Natural killer cell treated with Interleukin-12 subunit alpha and Interleukin-12 subunit beta and Interleukin-15 and Interleukin-18, amount 100 ng/mL, for 72 hours (primary cell): ENCODE measurements around the gene POMGNT2. TPM values are rescaled to one million over a fixed set of nuclear protein-coding genes. Genes with fewer than 3 reads are reported as not detected.

Source experiments
- ATAC-seq, 2 donors: fragments of 150-1000 bp; cut with Tn5 transposase in 1 of 2; sonication (Bioruptor Pico), chemical (Tn5 transposase) in 1 of 2; 2 replicates each; pipeline ENCODE4 v1.10.0; 2021
- DNase-seq: peaks from one replicate; pipeline ENCODE4 v3.0.0; 2022; ENCODE audit warnings: low spot score
- H3K27ac Mint-ChIP-seq, 2 donors: 1 replicate in 1 of 2; 2 replicates in 1 of 2; pipeline ENCODE4 v1.8.0; 2022; ENCODE audit warnings: mixed read lengths in 2 of 2, mild to moderate bottlenecking in 1 of 2, moderate library complexity in 1 of 2
- H3K27me3 Mint-ChIP-seq, 2 donors: 1 replicate in 1 of 2; 2 replicates in 1 of 2; pipeline ENCODE4 v1.8.0; 2022; ENCODE audit warnings: mixed read lengths in 2 of 2
- H3K36me3 Mint-ChIP-seq: one replicate; pipeline ENCODE4 v1.8.0; 2022; ENCODE audit warnings: mixed read lengths
- H3K4me1 Mint-ChIP-seq, 2 donors: 1 replicate in 1 of 2; 2 replicates in 1 of 2; pipeline ENCODE4 v1.8.0; 2022; ENCODE audit warnings: low read depth in 2 of 2, mixed read lengths in 2 of 2, mild to moderate bottlenecking in 1 of 2
- H3K4me3 Mint-ChIP-seq: one replicate; pipeline ENCODE4 v1.8.0; 2022; ENCODE audit warnings: mixed read lengths
- H3K9me3 Mint-ChIP-seq: 2 replicates; pipeline ENCODE4 v1.8.0; 2022; ENCODE audit warnings: mixed read lengths
- total RNA-seq, 2 donors: library from RNA; stranded (reverse); gene quantifications; one replicate each; pipeline ENCODE4 v1.2.3, GENCODE V29; 2022

POMGNT2 gene
- total RNA-seq, 2 donors from 2014 or later: 6.2 to 7.4 TPM

DNA sequence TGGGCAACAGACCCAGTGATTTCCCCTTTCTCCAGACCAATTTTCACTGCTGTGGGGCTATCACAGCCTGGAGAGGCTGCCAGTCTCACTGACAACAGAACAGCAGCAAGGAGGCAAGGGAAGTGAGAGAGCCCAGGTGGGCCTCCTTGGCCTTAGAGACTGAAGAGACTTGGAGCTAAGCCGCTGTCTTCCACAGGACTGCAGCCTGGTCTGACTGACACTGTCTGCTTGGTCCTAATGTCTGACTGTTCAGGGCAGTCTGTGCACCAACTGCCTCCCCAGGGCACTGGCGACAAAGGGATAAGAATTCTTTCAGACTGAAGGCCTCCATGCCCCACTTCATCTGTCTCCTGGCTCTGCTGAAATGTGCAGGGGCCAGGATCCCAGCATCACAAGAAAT, 11.5 kb downstream of the POMGNT2 start:
- Mint-ChIP-seq H3K27ac (no peak overlapping the region), H3K4me3 (no peak overlapping the region), H3K36me3 (no peaks in the 10 kb centered on the region), H3K4me1 (peaks cover 5 to 6% of the 10 kb centered on the region in 2 donors), H3K27me3 (no peaks in the 10 kb centered on the region), H3K9me3 (no peaks in the 10 kb centered on the region)
- ATAC-seq (no peak), DNase-seq (no peak)

DNA sequence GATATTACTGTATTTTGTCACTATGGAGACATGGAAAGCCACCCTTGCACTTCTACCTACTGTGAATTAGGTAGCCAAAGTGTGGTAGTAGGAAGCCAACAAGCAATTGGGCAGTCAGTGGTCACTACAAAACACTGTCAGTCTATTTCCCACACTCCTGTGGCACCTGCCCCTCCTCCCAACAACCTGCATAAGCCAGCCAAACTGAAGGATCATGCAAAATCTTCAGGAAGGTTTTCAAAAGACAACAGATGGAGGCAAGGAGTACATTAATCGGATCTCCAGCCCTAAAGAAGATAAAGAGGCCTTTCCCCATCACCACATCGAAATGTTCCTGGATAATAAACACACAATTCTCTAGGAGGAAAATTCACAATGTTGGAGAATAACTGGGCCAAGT, 11.9 kb downstream of the POMGNT2 start:
- H3K9me3 Mint-ChIP-seq: no peaks in the 10 kb centered on the region
- ATAC-seq: no peak
- no peak overlapping the region for H3K4me3 Mint-ChIP-seq
- peaks cover 5 to 6% of the 10 kb centered on the region in 2 donors for H3K4me1 Mint-ChIP-seq
- H3K36me3 Mint-ChIP-seq: no peaks in the 10 kb centered on the region
- no peak for DNase-seq
- H3K27ac Mint-ChIP-seq: no peak overlapping the region
- H3K27me3 Mint-ChIP-seq: no peaks in the 10 kb centered on the region

DNA sequence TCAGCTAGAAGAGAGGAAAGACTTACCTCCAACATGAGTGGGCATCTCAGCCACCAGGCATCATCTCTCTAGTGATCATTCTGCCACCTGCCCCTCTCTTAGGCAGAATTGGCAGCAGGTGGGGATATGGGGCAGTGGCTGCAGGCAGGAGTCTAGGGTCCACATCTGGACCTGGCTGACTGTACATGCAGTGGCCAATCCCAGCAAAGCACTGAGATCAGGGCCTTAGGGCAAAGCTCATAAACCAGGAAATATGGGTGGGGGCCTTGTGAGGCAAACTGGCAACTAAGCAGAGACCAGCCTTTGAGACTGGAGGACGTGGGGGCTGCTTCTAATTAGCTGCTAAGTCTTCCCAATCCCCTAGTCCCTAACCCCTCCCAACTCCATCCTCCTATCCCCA, 12.9 kb downstream of the POMGNT2 start:
- Mint-ChIP-seq H3K4me3 (no peak overlapping the region), H3K4me1 (peaks cover 5 to 6% of the 10 kb centered on the region in 2 donors), H3K36me3 (no peaks in the 10 kb centered on the region), H3K27ac (no peak overlapping the region), H3K27me3 (no peaks in the 10 kb centered on the region), H3K9me3 (no peaks in the 10 kb centered on the region)
- ATAC-seq (no peak), DNase-seq (no peak)

DNA sequence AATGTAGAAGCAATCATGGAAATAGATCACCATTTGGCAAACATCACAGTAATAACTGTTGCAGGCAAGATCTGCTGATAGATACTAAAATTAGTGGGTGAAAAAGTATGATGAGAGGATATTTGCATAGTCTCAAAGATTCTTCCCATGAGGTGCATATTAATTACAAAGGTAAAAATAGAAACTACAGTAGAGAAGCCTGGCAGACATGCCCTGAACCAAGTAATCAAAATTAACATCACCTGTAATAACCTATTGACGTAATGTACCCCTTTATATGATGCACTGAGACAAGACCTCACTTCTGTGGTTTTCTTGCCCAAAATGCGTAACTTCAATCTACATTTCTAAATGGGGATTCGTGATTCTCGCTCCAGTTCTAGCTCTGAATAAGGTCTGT, 14.4 kb downstream of the POMGNT2 start:
- Mint-ChIP-seq H3K4me1 (peaks cover 5 to 8% of the 10 kb centered on the region in 2 donors), H3K27me3 (no peaks in the 10 kb centered on the region)

DNA sequence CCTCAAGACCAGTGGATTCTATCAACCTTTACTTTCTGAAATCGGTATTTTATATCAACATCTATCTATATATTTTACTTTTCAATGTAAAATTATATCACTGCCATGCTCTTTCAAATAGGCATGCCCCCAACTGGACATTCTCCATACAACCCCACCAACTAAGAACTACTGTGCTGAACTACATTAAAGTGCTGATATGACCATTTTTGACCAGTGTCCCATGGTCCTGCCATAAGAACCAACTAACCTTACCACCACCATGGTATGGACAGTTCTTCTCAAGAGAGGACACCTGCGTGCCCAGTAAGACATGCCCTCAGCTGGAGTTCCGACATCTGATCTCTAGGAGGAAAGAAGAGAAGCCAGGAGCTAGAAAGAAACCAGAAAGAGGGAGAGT, 15.6 kb downstream of the POMGNT2 start:
- Mint-ChIP-seq H3K27ac (no peak overlapping the region), H3K9me3 (no peaks in the 10 kb centered on the region), H3K27me3 (no peaks in the 10 kb centered on the region), H3K4me1 (peaks cover 0 to 6% of the 10 kb centered on the region in 2 donors), H3K4me3 (no peak overlapping the region), H3K36me3 (no peaks in the 10 kb centered on the region)
- no peak for DNase-seq
- ATAC-seq: no peak

More for the DNA sequence above, 14.4 kb downstream of the POMGNT2 start:
- ATAC-seq (no peak), DNase-seq (no peak)
- H3K4me3 Mint-ChIP-seq: no peak overlapping the region
- H3K27ac Mint-ChIP-seq: no peak overlapping the region
- no peaks in the 10 kb centered on the region for H3K9me3 Mint-ChIP-seq
- H3K36me3 Mint-ChIP-seq: no peaks in the 10 kb centered on the region

DNA sequence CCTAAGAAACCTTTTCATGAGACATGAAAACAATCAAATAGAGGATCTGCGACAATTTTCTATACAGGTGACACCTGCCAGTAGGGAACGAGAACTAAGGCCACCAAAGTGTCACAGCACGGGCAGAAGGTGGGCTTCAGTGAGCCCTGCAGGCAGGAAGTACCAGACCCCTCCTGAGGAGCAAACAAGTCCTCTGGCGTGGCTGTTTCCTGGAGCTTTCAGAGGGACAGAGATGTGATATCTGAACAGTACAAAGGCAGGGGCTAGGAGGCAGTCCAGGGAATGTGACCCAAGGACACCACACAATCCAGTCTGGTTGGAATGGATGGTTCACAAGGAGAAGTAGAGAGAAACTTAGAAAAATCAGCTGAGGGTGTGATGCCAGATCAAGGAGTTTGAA, 16.8 kb downstream of the POMGNT2 start:
- no peaks in the 10 kb centered on the region for H3K36me3 Mint-ChIP-seq
- no peak for ATAC-seq
- no peak for DNase-seq
- H3K4me3 Mint-ChIP-seq: no peak overlapping the region
- H3K9me3 Mint-ChIP-seq: no peaks in the 10 kb centered on the region
- peaks cover 0 to 6% of the 10 kb centered on the region in 2 donors for H3K4me1 Mint-ChIP-seq
- H3K27ac Mint-ChIP-seq: no peak overlapping the region
- no peaks in the 10 kb centered on the region for H3K27me3 Mint-ChIP-seq

DNA sequence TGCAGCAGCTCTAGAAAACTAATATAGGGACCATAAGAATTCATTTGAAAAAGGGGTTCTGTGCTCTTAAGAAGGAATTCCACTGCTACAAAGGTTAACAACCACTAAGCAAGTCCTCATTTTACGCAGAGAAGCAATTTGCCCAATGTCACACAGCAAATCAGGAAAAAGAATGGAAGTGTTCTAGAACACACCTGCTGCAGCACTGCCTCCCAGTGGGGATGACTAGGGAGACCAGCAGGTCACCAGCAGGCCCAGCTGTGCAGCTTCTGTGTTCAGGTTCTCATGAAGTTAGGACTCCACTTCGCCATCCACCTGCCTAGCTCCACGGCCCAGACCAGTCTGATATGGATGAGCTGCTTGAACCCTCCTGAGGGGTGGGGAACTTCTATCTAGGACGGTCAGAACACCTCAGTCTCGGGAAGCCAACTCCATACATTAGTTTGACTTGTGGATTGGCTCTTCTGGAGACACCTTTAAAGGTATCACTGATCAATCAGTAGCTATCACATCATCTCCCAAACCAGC, 18.6 kb downstream of the POMGNT2 start:
- H3K4me1 Mint-ChIP-seq: peaks cover 0 to 6% of the 10 kb centered on the region in 2 donors
- H3K9me3 Mint-ChIP-seq: no peaks in the 10 kb centered on the region
- H3K4me3 Mint-ChIP-seq: no peak overlapping the region
- no peak overlapping the region for H3K27ac Mint-ChIP-seq
- no peaks in the 10 kb centered on the region for H3K36me3 Mint-ChIP-seq
- ATAC-seq: no peak
- no peaks in the 10 kb centered on the region for H3K27me3 Mint-ChIP-seq
- no peak for DNase-seq

DNA sequence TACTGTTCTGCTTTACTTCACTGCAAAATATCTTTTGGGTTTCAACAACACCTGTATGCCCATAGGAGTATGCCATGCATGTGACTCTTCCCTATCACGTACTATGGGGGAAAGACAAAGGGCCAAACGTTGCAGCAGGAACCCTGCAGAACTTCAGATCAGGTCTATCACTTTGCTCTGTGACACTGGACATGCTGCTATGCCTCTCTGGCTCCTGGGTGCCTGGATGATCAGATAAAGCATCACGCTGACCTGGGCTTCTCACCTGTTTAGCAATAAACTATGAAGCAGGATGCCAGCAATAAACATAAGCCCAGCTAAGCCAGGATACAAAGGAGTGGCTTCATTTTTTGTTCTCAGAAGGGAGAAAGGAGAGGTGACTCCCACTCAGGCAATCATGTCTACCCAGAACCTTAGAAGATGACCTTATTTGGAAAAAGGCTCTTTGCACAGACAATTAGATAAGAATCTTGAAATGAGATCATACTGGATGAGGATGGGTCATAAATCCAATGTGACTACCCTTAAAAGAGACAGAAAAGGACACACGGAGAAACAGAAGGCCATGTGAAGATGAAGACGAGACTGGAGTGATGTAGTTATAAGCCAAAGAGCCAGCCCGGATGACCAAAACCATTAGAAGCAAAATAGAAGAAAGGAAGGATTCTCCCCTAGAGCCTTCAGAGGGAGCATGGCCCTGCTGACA, 19.3 kb downstream of the POMGNT2 start:
- H3K27ac Mint-ChIP-seq: no peak overlapping the region
- peaks cover 0 to 3% of the 10 kb centered on the region in 2 donors for H3K4me1 Mint-ChIP-seq
- H3K27me3 Mint-ChIP-seq: no peaks in the 10 kb centered on the region
- no peak overlapping the region for H3K4me3 Mint-ChIP-seq
- no peak for DNase-seq
- ATAC-seq: no peak
- no peaks in the 10 kb centered on the region for H3K9me3 Mint-ChIP-seq
- no peaks in the 10 kb centered on the region for H3K36me3 Mint-ChIP-seq

DNA sequence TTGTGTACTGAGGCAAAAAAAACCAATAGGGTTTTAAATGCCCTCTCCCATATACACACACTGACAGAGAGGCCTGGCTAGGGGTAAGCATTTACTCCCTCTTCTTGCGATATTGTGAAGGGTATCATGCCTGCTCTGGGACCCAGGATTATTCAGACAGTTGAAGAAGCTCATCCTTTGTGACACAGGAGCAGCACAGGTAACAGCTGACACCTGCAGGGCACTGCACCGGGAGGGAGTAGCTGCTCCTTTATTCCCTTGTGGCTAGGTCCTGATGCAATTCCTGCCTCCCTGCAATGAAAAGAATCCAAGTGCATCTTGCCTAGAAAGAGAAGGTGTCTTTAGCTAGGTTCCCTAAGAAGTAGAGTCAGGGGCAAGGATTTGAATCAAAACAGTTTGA, 23.4 kb downstream of the POMGNT2 start:
- Mint-ChIP-seq H3K27me3 (no peaks in the 10 kb centered on the region), H3K27ac (no peak overlapping the region), H3K9me3 (no peaks in the 10 kb centered on the region), H3K36me3 (peaks cover 4% of the 10 kb centered on the region), H3K4me3 (no peak overlapping the region), H3K4me1 (peaks cover 0 to 2% of the 10 kb centered on the region in 2 donors)
- DNase-seq: no peak
- no peak for ATAC-seq

DNA sequence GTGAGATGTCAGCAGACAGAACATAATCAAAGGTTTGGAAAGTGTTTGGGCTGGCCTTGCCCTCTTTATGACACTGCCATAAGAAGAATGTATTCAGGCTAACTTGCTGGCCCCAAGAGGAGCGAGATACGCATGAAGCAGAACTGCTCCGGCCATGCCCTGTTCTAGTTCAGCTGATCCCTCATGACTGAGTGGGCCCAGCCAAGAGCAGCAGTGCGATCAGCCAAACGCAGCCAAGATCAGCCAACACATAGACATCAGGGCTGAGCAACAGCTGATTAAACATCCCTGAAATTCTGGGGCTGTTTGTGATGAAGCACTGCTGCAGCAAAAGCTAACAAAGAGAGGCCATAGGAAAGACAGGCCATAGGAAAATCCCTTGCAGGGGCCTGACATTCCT, 24.1 kb downstream of the POMGNT2 start:
- Mint-ChIP-seq H3K9me3 (no peaks in the 10 kb centered on the region), H3K27me3 (no peaks in the 10 kb centered on the region), H3K27ac (no peak overlapping the region), H3K36me3 (peaks cover 4% of the 10 kb centered on the region), H3K4me3 (no peak overlapping the region), H3K4me1 (peaks cover 0 to 2% of the 10 kb centered on the region in 2 donors)
- DNase-seq (no peak), ATAC-seq (no peak)

DNA sequence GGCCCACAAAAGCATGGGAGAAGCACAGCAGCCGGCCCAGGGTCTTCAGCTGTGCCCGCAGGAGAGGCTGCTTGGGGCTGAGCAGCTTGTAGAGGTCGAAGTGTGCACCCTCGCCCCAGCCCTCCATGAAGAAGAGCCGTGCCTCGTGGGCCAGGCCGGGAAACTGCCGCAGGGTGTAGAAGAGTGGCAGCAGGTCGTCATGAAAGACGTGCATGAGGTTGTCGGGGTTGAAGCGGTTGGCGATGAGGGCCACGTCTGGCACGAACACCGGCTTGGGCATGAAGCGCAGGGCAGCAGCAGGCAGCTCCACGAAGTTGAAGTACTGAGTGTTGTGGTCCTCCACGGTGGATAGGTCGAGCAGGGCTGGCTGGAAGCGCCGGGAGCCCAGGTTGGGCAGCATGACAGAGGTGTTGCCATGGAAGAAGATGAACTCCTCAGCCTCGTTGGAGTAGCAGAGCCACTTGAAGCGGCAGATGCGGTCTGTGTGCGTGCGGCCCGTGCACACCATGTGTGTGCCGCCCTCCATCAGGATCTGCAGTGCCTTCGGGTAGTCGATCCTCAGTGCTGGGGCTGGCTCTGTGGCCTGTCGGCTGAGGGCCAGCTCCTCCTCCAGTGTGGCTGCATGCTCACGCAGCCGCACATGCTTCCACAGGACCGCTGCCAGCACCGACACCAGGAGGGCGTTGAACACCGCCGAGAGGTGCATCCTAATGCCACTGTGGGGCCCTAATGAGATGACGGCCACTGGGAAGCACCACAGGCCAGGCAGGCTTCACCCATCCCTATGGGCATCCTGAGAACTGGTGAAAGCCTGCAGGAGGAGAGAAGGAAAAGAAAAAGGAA, 24.9 kb downstream of the POMGNT2 start:
- Mint-ChIP-seq H3K27ac (no peak overlapping the region), H3K4me1 (no peaks in the 10 kb centered on the region), H3K27me3 (no peaks in the 10 kb centered on the region), H3K4me3 (no peak overlapping the region), H3K9me3 (no peaks in the 10 kb centered on the region), H3K36me3 (peaks cover 4% of the 10 kb centered on the region)
- ATAC-seq (no peak), DNase-seq (no peak)

DNA sequence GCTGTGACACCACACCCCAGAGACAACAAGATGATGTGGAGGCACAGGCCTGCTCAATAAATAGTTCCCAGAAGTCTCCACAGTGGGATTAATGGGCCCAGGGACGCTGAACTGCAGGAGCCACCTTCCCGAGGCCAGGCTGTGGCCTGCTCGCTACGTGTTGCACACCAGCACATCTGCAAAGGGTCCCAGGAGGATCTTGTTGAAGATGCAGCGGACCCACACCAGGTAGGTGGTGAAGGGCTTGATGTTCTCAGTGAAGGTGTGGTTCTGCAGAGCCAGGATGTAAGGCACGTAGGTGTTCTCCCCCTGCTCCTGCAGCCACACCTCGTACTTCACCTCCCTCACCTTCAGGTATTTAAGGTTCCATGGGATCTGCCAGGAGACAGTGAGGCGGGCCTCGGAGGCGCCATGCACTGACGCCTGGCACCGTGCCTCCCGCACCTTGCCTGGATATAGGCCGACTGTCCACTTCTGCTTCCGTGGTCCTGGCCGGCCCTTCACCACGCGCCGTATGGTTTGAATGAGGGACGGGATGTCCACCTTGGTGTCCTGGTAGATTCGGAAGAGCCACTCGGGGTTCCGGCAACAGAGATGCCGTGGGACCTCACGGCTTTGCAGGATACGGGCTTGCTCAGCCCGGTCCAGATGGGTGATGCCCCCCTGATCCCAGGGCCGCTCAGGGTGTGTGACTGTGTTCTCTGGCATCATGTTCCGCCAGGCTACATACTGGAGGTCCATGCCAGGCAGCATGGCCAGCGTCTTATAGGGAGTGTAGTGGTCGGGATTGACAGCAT, 26.1 kb downstream of the POMGNT2 start:
- H3K4me3 Mint-ChIP-seq: no peak overlapping the region
- ATAC-seq (peak in 1 of 2 donors; percentile 38), DNase-seq (no peak)
- H3K27ac Mint-ChIP-seq: no peak overlapping the region
- peaks cover 0 to under 1% of the 10 kb centered on the region in 2 donors for H3K4me1 Mint-ChIP-seq
- peaks cover 4% of the 10 kb centered on the region for H3K36me3 Mint-ChIP-seq
- no peaks in the 10 kb centered on the region for H3K27me3 Mint-ChIP-seq
- H3K9me3 Mint-ChIP-seq: no peaks in the 10 kb centered on the region

DNA sequence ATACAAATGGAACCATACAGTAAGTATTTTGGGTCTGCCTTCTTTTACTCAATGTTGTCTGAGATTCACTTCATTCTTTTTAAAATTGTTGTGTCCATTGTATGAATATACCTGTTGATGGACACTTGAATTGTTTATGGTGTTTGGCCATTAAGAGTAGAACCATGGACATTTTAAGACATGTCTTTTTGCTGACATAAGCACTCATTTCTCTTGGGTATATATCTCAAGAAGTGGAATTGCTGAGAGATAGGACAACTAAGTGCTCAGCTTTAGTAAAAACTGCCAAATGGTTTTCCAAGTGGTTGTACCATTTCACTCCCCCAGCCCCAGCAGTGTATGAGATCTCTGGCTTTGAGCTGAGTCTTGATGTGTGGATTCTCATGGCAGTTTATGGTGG, 28.2 kb downstream of the POMGNT2 start:
- ATAC-seq: no peak
- Mint-ChIP-seq H3K27ac (no peak overlapping the region), H3K27me3 (no peaks in the 10 kb centered on the region), H3K36me3 (peaks cover 4% of the 10 kb centered on the region), H3K4me1 (peaks cover 0 to 4% of the 10 kb centered on the region in 2 donors), H3K4me3 (no peak overlapping the region), H3K9me3 (no peaks in the 10 kb centered on the region)
- no peak for DNase-seq
